Measurements from ENCODE around the gene ARHGAP29. TPM values are rescaled to one million over a fixed set of nuclear protein-coding genes. Genes with fewer than 3 reads are reported as not detected.

ARHGAP29 gene
- polyA plus RNA-seq, 3 donors = 81.5 to 87.2 (median 85.6) TPM

GRCh38 chr1:94265906-94266305, 28.5 kb upstream of the ARHGAP29 start:
- no peak for DNase-seq (ENCODE audit: low read depth in 3 of 3, low spot score in 2 of 3)

- no peak for DNase-seq (ENCODE audit: low read depth in 3 of 3, low spot score in 2 of 3)
Measured at GRCh38 chr1:94265011-94265422, 27.6 kb upstream of the ARHGAP29 start.

DNA sequence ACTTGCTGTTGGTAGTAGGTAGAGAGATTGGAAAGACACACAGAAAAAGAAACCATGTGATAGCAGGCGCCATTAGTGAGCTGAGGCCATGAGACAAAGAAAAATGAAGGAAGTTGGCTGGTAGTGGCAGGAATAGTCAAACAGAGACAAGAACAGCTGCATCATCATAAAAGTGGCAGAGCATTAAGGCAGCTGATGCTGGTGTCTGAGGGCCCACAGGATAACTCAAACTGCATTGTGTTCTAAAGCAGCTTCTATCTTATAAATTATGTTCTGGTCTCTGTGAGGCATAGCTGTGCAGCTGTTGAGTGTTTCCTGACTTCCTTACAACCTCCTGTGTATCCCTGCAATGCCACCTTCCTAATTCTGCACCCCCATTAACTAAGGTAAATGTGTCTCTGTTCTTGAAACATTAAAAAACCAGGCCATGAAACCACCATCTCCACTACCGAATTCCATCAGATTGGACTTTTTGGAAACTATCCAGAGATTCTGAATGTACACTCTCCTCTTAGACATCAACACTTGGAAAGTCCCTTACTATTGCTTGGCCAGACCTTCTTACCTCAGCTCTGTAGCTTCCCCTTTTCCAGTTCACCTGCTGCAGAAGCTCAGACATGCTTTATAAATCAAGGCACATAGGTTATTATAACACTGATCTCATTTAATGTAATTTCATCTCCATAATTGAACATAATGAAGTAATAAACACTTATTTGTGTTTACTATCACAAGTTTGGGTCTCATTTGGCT, 23.4 kb upstream of the ARHGAP29 start:
- DNase-seq (ENCODE audit: low read depth in 3 of 3, low spot score in 2 of 3) = no peak

GRCh38 chr1:94259635-94260289, 22.4 kb upstream of the ARHGAP29 start:
- DNase-seq (ENCODE audit: low read depth in 3 of 3, low spot score in 2 of 3) = no peak

GRCh38 chr1:94258873-94259331, 21.5 kb upstream of the ARHGAP29 start:
- DNase-seq (ENCODE audit: low read depth in 3 of 3, low spot score in 2 of 3) = no peak

- DNase-seq (ENCODE audit: low read depth in 3 of 3, low spot score in 2 of 3) = no peak
Measured at GRCh38 chr1:94257444-94257843, 20.1 kb upstream of the ARHGAP29 start.

DNA sequence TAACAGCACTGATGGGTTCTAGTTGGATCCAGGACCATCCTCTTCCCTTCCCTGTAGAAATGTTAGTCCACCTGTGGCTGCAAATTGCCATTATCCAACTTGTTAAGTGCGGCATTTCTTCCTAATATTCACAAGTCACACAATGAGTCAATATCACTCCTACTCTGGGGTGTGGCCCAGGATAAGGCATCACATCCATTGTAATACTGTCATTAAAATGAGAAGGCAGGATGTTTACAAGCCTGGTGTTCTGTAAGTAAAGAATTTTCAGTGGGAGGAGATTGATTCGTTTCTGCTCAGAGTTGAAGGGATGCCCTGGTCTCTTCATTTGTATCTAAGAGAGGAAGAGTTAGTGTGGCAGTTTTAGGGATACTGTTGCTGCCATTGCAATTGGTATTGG, 18.1 kb upstream of the ARHGAP29 start:
- no peak for DNase-seq (ENCODE audit: low read depth in 3 of 3, low spot score in 2 of 3)

- DNase-seq (ENCODE audit: low read depth in 3 of 3, low spot score in 2 of 3) = no peak
Measured at GRCh38 chr1:94254073-94254810, 16.9 kb upstream of the ARHGAP29 start.

- no peak for DNase-seq (ENCODE audit: low read depth in 3 of 3, low spot score in 2 of 3)
Measured at GRCh38 chr1:94253456-94254017, 16.2 kb upstream of the ARHGAP29 start.

GRCh38 chr1:94250341-94250740, 13.0 kb upstream of the ARHGAP29 start:
- no peak for DNase-seq (ENCODE audit: low read depth in 3 of 3, low spot score in 2 of 3)

DNA sequence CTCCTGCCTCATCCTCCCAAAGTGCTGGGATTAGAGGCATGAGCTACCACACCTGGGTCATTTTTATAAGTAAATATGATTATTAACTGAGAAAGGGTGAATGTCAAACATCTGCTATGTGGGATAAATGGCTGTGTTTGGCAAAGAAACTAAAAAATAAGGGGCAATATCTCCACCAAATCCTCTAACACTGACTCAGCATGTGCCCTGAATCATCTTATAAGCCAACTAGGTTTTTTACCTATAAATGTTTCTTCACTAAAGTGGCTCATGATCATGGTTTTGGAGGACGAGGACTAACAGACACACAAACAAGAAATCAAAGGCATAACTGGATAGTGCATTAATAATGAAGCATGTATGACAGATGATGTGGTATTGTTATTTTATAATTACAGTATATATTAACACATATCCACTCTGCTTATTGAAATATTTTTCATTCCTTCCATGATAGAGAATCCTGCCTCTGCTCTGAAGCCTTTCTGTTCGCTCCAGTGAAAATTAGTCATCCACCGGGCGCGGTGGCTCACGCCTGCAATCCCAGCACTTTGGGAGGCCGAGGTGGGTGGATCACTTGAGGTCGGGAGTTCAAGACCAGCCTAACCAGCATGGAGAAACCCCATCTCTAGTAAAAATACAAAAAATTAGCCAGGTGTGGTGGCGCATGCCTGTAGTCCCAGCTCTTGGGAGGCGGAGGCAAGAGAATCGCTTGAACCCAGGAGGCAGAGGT, 11.7 kb upstream of the ARHGAP29 start:
- DNase-seq (ENCODE audit: low read depth in 3 of 3, low spot score in 2 of 3) = no peak

GRCh38 chr1:94247138-94248094, 10.0 kb upstream of the ARHGAP29 start:
- no peak for DNase-seq (ENCODE audit: low read depth in 3 of 3, low spot score in 2 of 3)

DNA sequence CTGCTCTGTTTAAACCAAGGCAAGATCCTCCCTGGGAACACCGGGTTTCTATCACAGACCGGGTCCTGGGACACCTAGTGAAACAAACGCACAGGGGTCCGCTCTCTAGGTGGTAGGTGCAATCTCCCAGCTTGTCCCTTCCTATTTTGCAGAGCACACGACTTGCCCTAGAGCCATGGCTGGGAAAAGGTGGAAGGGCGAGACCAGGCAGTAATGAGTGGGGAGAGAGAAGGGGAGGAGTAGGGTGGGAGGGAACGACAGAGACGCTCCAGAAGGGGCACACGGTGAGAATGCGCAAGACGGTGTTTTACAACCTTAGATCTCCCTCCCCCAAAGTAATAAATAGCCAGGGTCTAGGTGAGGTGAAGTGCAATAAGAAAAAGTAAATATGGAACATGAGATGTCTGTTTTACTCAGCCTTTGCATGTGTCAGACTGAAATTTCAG, 9.3 kb upstream of the ARHGAP29 start:
- DNase-seq (ENCODE audit: low read depth in 3 of 3, low spot score in 2 of 3) = no peak

GRCh38 chr1:94245747-94246438, 8.5 kb upstream of the ARHGAP29 start:
- DNase-seq (ENCODE audit: low read depth in 3 of 3, low spot score in 2 of 3) = no peak

GRCh38 chr1:94244816-94245215, 7.4 kb upstream of the ARHGAP29 start:
- no peak for DNase-seq (ENCODE audit: low read depth in 3 of 3, low spot score in 2 of 3)

DNA sequence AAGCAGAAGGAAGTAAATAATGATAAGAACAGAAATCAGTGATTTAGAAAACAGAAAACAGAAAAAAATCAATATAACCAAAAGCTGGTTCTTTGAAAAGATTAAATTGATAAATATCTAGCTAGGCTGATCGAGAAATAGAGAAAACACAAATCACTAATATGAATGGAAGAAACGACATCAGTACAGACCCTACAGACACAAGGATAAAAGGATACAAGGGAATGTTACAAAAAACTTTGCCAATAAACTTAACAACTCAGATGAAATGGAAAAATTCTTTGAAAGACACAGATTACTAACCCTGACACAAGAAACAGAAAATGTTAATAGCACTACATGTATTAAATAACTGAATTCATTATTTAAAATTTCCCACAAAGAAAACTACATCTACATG, 6.3 kb upstream of the ARHGAP29 start:
- DNase-seq (ENCODE audit: low read depth in 3 of 3, low spot score in 2 of 3) = no peak

DNA sequence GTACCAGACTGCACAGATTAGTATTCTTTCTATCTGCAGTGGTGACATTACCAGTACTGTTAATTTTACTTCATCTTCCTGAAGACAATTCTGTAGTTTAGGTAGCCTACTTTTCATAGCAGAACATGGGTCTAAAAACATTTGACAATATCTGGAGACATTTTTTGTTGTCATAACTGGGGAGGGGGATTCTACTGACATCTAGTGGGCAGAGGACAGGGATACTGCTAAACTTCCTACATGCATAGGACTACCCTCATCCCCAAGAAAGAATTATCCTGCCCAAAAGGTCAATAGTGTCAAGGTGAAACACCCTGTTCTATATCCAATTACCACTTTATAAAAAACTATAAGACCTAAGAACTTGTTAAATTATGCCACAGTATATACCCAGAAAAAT, 3.4 kb upstream of the ARHGAP29 start:
- no peak for DNase-seq (ENCODE audit: low read depth in 3 of 3, low spot score in 2 of 3)

GRCh38 chr1:94239796-94240195, 2.4 kb upstream of the ARHGAP29 start:
- DNase-seq (ENCODE audit: low read depth in 3 of 3, low spot score in 2 of 3) = no peak

DNA sequence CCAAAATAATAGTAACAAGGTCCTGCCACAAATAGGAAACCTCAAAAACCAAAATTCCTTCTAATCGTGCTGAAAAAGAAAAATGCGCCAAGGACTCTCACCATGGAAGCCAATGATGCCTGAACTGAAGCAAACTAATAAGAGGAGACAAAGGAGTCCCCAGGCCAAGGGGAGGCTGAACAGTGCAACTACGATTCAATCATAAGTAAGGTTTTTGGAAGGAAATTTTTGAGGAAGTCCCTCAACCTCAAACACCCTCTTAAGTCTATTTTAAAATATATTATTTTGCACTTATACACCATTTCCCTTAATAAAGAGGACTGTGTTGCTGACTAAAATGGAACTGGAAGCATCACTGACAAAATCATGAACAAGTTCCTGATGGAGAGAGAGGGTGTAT, 1.7 kb upstream of the ARHGAP29 start:
- DNase-seq (ENCODE audit: low read depth in 3 of 3, low spot score in 2 of 3) = no peak
